HEK293 (cell line): ENCODE results near the gene PSPC1.
A peak's percentile ranks its signal among the peaks of the same experiment; 100 is the strongest.

Source experiments
- CTCF ChIA-PET: fragments of 350-600 bp; formaldehyde crosslinking; extraction: SDS; loops from one replicate; lab custom pipeline; 2021; ENCODE audit warnings: antibody characterized with exemption; lab: Yijun Ruan, JAX
- POLR2A ChIA-PET: fragments of 300-600 bp; formaldehyde crosslinking; extraction: SDS; loops from one replicate; lab custom pipeline; 2020; ENCODE audit warnings: antibody characterized with exemption, inconsistent platforms; lab: Yijun Ruan, JAX
- H3K27ac ChIP-seq: fragments of 200-500 bp; sonication (Bioruptor generic); 2 replicates; pipeline ENCODE4 v1.5.1; 2014; ENCODE audit warnings: low read depth, low read length, control low read depth, inconsistent platforms; ENCODE audit errors: extremely low read depth
- H3K36me3 ChIP-seq, 2 experiments: fragments of 200-500 bp in 1 of 2; sonication (Bioruptor generic) in 1 of 2; 1 replicate in 1 of 2; 2 replicates in 1 of 2; pipeline ENCODE4 v1.5.1; 2014 to 2017; ENCODE audit warnings: inconsistent platforms in 2 of 2, low read length in 2 of 2; ENCODE audit not compliant: control insufficient read depth in 2 of 2, insufficient read depth in 1 of 2
- H3K4me1 ChIP-seq: fragments of 200-500 bp; sonication (Bioruptor generic); 2 replicates; pipeline ENCODE4 v1.5.1; 2014; ENCODE audit warnings: mild to moderate bottlenecking, low read length, inconsistent platforms; ENCODE audit not compliant: control insufficient read depth, insufficient read depth
- H3K4me3 ChIP-seq: 2 replicates; pipeline ENCODE4 v1.5.1; 2011; ENCODE audit warnings: low read depth, mild to moderate bottlenecking, control low read depth, low read length, moderate library complexity
- H3K9me3 ChIP-seq: fragments of 200-500 bp; sonication (Bioruptor generic); 2 replicates; pipeline ENCODE4 v1.5.1; 2014; ENCODE audit warnings: low read depth, low read length, inconsistent platforms; ENCODE audit not compliant: control insufficient read depth, insufficient read depth
- BCL11A ChIP-seq: fragments of 450-650 bp; formaldehyde crosslinking; IDR thresholded peaks from 2 replicates; pipeline ENCODE4 v1.5.1; 2016; ENCODE audit warnings: low read depth, missing biosample characterization, missing genetic modification characterization
- GLIS1 ChIP-seq: fragments of 450-650 bp; formaldehyde crosslinking; IDR thresholded peaks from 2 replicates; pipeline ENCODE4 v1.5.1; 2016; ENCODE audit warnings: missing biosample characterization, missing genetic modification characterization
- PRDM1 ChIP-seq: fragments of 450-650 bp; formaldehyde crosslinking; IDR thresholded peaks from 2 replicates; pipeline ENCODE4; 2016; ENCODE audit warnings: missing biosample characterization, missing genetic modification characterization
- TCF7L2 ChIP-seq: IDR thresholded peaks from 2 replicates; pipeline ENCODE4 v1.6.1; 2011; ENCODE audit warnings: low read depth, mild to moderate bottlenecking, inconsistent platforms, low read length, moderate library complexity, borderline replicate concordance
- ZBTB26 ChIP-seq: fragments of 450-650 bp; formaldehyde crosslinking; optimal IDR thresholded peaks from 2 replicates; pipeline ENCODE3; 2016; ENCODE audit warnings: missing biosample characterization, mild to moderate bottlenecking, missing genetic modification characterization
- ZFP37 ChIP-seq: fragments of 450-650 bp; formaldehyde crosslinking; IDR thresholded peaks from 2 replicates; pipeline ENCODE4 v1.5.1; 2016; ENCODE audit warnings: missing biosample characterization, missing genetic modification characterization
- ZNF140 ChIP-seq: fragments of 450-650 bp; formaldehyde crosslinking; IDR thresholded peaks from 2 replicates; pipeline ENCODE4 v1.5.1; 2016; ENCODE audit warnings: missing biosample characterization, missing genetic modification characterization
- ZNF302 ChIP-seq: fragments of 450-650 bp; formaldehyde crosslinking; IDR thresholded peaks from 2 replicates; pipeline ENCODE4 v1.5.1; 2016; ENCODE audit warnings: missing biosample characterization, missing genetic modification characterization, low read depth
- ZNF350 ChIP-seq: fragments of 450-650 bp; formaldehyde crosslinking; IDR thresholded peaks from 2 replicates; pipeline ENCODE4 v1.5.0; 2017; ENCODE audit warnings: missing biosample characterization, mild to moderate bottlenecking, missing genetic modification characterization
- ZNF518A ChIP-seq: fragments of 450-650 bp; formaldehyde crosslinking; conservative IDR thresholded peaks from 2 replicates; pipeline ENCODE4 v1.5.1; 2016; ENCODE audit warnings: low read depth, missing biosample characterization, missing genetic modification characterization
- ZNF585B ChIP-seq: fragments of 450-650 bp; formaldehyde crosslinking; IDR thresholded peaks from 2 replicates; pipeline ENCODE4 v1.5.1; 2016; ENCODE audit warnings: missing biosample characterization, missing genetic modification characterization
- ZNF747 ChIP-seq: fragments of 450-650 bp; formaldehyde crosslinking; IDR thresholded peaks from 2 replicates; pipeline ENCODE4 v1.5.1; 2016; ENCODE audit warnings: missing biosample characterization, missing genetic modification characterization
- ZNF76 ChIP-seq: fragments of 450-650 bp; formaldehyde crosslinking; IDR thresholded peaks from 2 replicates; pipeline ENCODE4; 2016; ENCODE audit warnings: low read depth, missing biosample characterization, missing genetic modification characterization, borderline replicate concordance
- ZNF792 ChIP-seq: fragments of 450-650 bp; formaldehyde crosslinking; IDR thresholded peaks from 2 replicates; pipeline ENCODE4 v1.5.1; 2016; ENCODE audit warnings: missing biosample characterization, missing genetic modification characterization
- ZNF843 ChIP-seq: fragments of 450-650 bp; formaldehyde crosslinking; IDR thresholded peaks from 2 replicates; pipeline ENCODE4 v1.5.1; 2016; ENCODE audit warnings: missing biosample characterization, missing genetic modification characterization
- TF ChIP-seq, protein P1 (sequence below): sonication (generic); formaldehyde crosslinking; IDR thresholded peaks from 2 replicates; pipeline ENCODE4 v1.8.1; 2022; ENCODE audit warnings: mild to moderate bottlenecking, moderate library complexity, missing genetic modification reagents
- TF ChIP-seq, protein P2 (sequence below): fragments of 450-650 bp; formaldehyde crosslinking; IDR thresholded peaks from 2 replicates; pipeline ENCODE4 v1.5.1; 2016; ENCODE audit warnings: missing biosample characterization, missing genetic modification characterization
- TF ChIP-seq, protein P3 (sequence below): fragments of 450-650 bp; formaldehyde crosslinking; IDR thresholded peaks from 2 replicates; pipeline ENCODE4 v1.5.1; 2017; ENCODE audit warnings: missing biosample characterization, missing genetic modification characterization

The PSPC1 gene

GRCh38 chr13:19791953-19792537, 9.3 kb upstream of the PSPC1 start:
- TF ChIP-seq ZNF76 (tag by site-specific recombination) (no peak), ZNF792 (no peak), PRDM1 (no peak), ZNF843 (no peak), ZNF518A (tag by site-specific recombination) (no peak)
- TF ChIP-seq, protein P1, sequence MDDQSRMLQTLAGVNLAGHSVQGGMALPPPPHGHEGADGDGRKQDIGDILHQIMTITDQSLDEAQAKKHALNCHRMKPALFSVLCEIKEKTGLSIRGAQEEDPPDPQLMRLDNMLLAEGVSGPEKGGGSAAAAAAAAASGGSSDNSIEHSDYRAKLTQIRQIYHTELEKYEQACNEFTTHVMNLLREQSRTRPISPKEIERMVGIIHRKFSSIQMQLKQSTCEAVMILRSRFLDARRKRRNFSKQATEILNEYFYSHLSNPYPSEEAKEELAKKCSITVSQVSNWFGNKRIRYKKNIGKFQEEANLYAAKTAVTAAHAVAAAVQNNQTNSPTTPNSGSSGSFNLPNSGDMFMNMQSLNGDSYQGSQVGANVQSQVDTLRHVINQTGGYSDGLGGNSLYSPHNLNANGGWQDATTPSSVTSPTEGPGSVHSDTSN (CRISPR knock-in tag), result no peak
- TF ChIP-seq, all 188 proteins: peak for 0
- POLR2A ChIA-PET, result no interaction called here
- Histone ChIP-seq H3K9me3 (no peaks in the 10 kb centered on the region), H3K27ac (no peak overlapping the region), H3K4me3 (no peak overlapping the region), H3K4me1 (no peaks in the 10 kb centered on the region), H3K36me3 (no peaks in the 10 kb centered on the region)
- CTCF ChIA-PET, result interaction anchor here (0.6 kb wide), 1 partner anchor 9 kb away, joined by 3 read pairs; the partner anchor contains the start of gene PSPC1

DNA sequence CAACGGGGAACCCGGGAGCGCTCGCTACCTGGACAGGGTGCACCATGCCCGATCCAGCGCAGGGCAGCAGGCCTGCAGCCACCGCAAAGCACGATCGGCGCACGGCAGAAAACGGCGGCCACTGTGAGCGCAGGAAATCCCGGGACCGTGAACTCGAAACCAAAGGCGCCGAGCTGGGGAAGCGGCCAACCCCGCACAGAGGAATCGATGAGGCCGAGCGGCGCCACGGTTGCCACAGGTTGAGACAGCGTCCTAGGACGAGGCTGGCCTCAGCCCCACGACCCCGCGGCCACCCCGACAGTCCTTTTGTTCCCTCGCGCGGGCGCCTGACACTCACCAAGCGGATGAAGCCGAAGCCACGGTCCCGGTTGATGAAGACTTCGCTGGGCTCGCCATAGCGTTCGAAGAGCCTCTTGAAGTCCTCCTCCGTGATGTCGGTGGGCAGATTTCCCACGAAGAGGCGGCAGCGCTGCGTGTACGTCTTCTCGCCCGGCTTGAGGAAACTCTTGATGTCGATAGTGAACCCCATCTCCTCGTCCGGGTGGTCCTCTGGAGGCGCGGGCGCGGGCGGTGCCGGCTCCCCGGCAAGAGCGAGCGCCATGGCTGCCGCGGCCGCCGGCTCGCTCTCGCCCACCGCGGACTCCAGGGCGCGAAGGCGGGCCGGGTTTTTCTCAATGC, 557 bp downstream of the PSPC1 start:
- Histone ChIP-seq H3K4me1 (no peaks in the 10 kb centered on the region), H3K36me3 (peaks cover 0 to 14% of the 10 kb centered on the region in 2 experiments; a peak in 1 of 3 replicates), H3K9me3 (no peaks in the 10 kb centered on the region), H3K27ac (peak overlapping the region; percentile 80), H3K4me3 (peak overlapping the region; percentile 93)
- ChIA-PET POLR2A (interaction anchor here (0.5 to 0.6 kb wide), 3 partner anchors 9 to 337 kb away, joined by 3 read pairs; no protein-coding TSS in a partner anchor), CTCF (no interaction called here)
- TF ChIP-seq GLIS1 (tag by site-specific recombination) (no peak), ZNF843 (no peak), ZNF585B (tag by site-specific recombination) (no peak), ZBTB26 (tag by site-specific recombination) (peak; percentile 66), ZNF140 (no peak), TCF7L2 (no peak), BCL11A (no peak), ZNF747 (tag by site-specific recombination) (no peak), ZNF350 (tag by site-specific recombination) (no peak), ZNF302 (tag by site-specific recombination) (no peak), ZFP37 (tag by site-specific recombination) (peak; percentile 22; the same call in 1 of the 2 replicates)
- TF ChIP-seq, protein P2, sequence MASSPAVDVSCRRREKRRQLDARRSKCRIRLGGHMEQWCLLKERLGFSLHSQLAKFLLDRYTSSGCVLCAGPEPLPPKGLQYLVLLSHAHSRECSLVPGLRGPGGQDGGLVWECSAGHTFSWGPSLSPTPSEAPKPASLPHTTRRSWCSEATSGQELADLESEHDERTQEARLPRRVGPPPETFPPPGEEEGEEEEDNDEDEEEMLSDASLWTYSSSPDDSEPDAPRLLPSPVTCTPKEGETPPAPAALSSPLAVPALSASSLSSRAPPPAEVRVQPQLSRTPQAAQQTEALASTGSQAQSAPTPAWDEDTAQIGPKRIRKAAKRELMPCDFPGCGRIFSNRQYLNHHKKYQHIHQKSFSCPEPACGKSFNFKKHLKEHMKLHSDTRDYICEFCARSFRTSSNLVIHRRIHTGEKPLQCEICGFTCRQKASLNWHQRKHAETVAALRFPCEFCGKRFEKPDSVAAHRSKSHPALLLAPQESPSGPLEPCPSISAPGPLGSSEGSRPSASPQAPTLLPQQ (tag by site-specific recombination), result no peak
- TF ChIP-seq, protein P3, sequence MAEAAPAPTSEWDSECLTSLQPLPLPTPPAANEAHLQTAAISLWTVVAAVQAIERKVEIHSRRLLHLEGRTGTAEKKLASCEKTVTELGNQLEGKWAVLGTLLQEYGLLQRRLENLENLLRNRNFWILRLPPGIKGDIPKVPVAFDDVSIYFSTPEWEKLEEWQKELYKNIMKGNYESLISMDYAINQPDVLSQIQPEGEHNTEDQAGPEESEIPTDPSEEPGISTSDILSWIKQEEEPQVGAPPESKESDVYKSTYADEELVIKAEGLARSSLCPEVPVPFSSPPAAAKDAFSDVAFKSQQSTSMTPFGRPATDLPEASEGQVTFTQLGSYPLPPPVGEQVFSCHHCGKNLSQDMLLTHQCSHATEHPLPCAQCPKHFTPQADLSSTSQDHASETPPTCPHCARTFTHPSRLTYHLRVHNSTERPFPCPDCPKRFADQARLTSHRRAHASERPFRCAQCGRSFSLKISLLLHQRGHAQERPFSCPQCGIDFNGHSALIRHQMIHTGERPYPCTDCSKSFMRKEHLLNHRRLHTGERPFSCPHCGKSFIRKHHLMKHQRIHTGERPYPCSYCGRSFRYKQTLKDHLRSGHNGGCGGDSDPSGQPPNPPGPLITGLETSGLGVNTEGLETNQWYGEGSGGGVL (tag by site-specific recombination), result no peak
